HepG2 (cell line): ENCODE measurements around the gene ZNF653. TPM values are rescaled to one million over a fixed set of nuclear protein-coding genes. Genes with fewer than 3 reads are reported as not detected.

Experiments used
- ATAC-seq: fragments of 200-7000 bp; cut with Tn5 transposase; 3 replicates; pipeline ENCODE4 v1.9.1; 2020; ENCODE audit warnings: mild to moderate bottlenecking, moderate library complexity
- BruUV-seq: library from RNA; stranded (reverse); fragments of 400-500 nt; replicated peaks from 2 replicates; lab custom pipeline; 2021; lab: Mats Ljungman, UMichigan
- CTCF ChIA-PET: fragments of 300-600 bp; formaldehyde crosslinking; extraction: SDS; loops from one replicate; lab custom pipeline; 2021; ENCODE audit warnings: low total read pairs, inconsistent platforms, low intra/inter-chr PET ratio; lab: Yijun Ruan, JAX
- POLR2A ChIA-PET: fragments of 350-600 bp; sonication (Branson Sonifier 250); formaldehyde crosslinking; loops from one replicate; lab custom pipeline; 2020; ENCODE audit warnings: antibody characterized with exemption, inconsistent platforms; lab: Yijun Ruan, JAX
- DNase-seq: peaks from one replicate; pipeline ENCODE4 v3.0.0-alpha.2; 2015; ENCODE audit warnings: low spot score
- FAIRE-seq: peaks from 3 replicates; lab custom pipeline; 2011; peaks lifted over from hg19 to GRCh38; lab: Jason Lieb, UNC
- H2AFZ ChIP-seq: one replicate; pipeline ENCODE4 v1.6.1; 2011; ENCODE audit warnings: low read length, inconsistent platforms
- H3K27ac ChIP-seq: fragments of 300-600 bp; 3 replicates; pipeline ENCODE4 v1.8.0; 2011; ENCODE audit warnings: mixed run types, mild to moderate bottlenecking, mixed read lengths, low read length, inconsistent platforms; ENCODE audit not compliant: insufficient read depth; ENCODE audit errors: extremely low read length
- H3K27me3 ChIP-seq, 2 experiments: fragments of 200-600 bp in 1 of 2; 2 replicates in 1 of 2; 3 replicates in 1 of 2; pipeline versions ENCODE4 v1.6.0 to v1.8.0; 2011; ENCODE audit warnings: low read length in 2 of 2, mild to moderate bottlenecking in 2 of 2, moderate library complexity in 2 of 2, inconsistent platforms in 1 of 2; ENCODE audit not compliant: insufficient read depth in 2 of 2, control insufficient read depth in 1 of 2
- H3K36me3 ChIP-seq, 2 experiments: fragments of 200-600 bp in 1 of 2; replicated peaks in 1 of 2; 2 replicates in 1 of 2; 3 replicates in 1 of 2; pipeline versions ENCODE4 v1.5.1 to v1.8.0; 2011; ENCODE audit warnings: low read length in 2 of 2, inconsistent platforms in 1 of 2; ENCODE audit not compliant: insufficient read depth in 2 of 2, control insufficient read depth in 1 of 2
- H3K4me1 ChIP-seq: 2 replicates; pipeline ENCODE4 v1.5.1; 2012; ENCODE audit warnings: low read length, inconsistent platforms; ENCODE audit not compliant: insufficient read depth
- H3K4me2 ChIP-seq: 2 replicates; pipeline ENCODE4 v1.6.0; 2011; ENCODE audit warnings: low read depth, low read length, inconsistent platforms
- H3K4me3 ChIP-seq, 3 experiments: fragments of 200-600 bp in 1 of 3; sonication (generic), shearing (Covaris generic) in 1 of 3; replicated peaks in 1 of 3; 2 replicates each; pipeline ENCODE4 v1.5.1; 2011 to 2016; ENCODE audit warnings: low read length in 3 of 3, inconsistent platforms in 2 of 3, low read depth in 2 of 3, mild to moderate bottlenecking in 2 of 3, control low read depth in 1 of 3, mixed read lengths in 1 of 3; ENCODE audit not compliant: insufficient read depth in 1 of 3
- H3K79me2 ChIP-seq: one replicate; pipeline ENCODE4 v1.6.1; 2011; ENCODE audit warnings: low read length, inconsistent platforms; ENCODE audit not compliant: insufficient read depth
- H3K9ac ChIP-seq: 2 replicates; pipeline ENCODE4 v1.6.0; 2011; ENCODE audit warnings: mild to moderate bottlenecking, low read depth, low read length, inconsistent platforms; ENCODE audit not compliant: insufficient read depth
- H3K9me3 ChIP-seq: 2 replicates; pipeline ENCODE4 v1.5.1; 2012; ENCODE audit warnings: mild to moderate bottlenecking, low read length
- H4K20me1 ChIP-seq: 2 replicates; pipeline ENCODE4 v1.6.0; 2011; ENCODE audit warnings: inconsistent platforms, mild to moderate bottlenecking, low read length, moderate library complexity; ENCODE audit not compliant: insufficient read depth
- CBFB ChIP-seq: sonication (generic); formaldehyde crosslinking; IDR thresholded peaks from 2 replicates; pipeline ENCODE4 v1.4.0; 2020; ENCODE audit warnings: missing genetic modification reagents
- JARID2 ChIP-seq: sonication (generic); formaldehyde crosslinking; IDR thresholded peaks from 2 replicates; pipeline ENCODE4 v1.8.1; 2023; ENCODE audit warnings: missing genetic modification reagents, inconsistent platforms; ENCODE audit not compliant: insufficient replicate concordance
- NBN ChIP-seq: fragments of 450-650 bp; conservative IDR thresholded peaks from 2 replicates; pipeline ENCODE4 v1.6.1; 2017
- NR2F1 ChIP-seq, 2 experiments: fragments of 450-650 bp in 1 of 2; formaldehyde crosslinking in 1 of 2; IDR thresholded peaks; 2 replicates each; pipeline versions ENCODE4 v1.5.0 to v1.6.1; 2016 to 2020; ENCODE audit warnings: mild to moderate bottlenecking in 1 of 2, missing compliant biosample characterization in 1 of 2, missing genetic modification reagents in 1 of 2, moderate library complexity in 1 of 2
- NRL ChIP-seq: sonication (generic); formaldehyde crosslinking; IDR thresholded peaks from 2 replicates; pipeline ENCODE4 v1.5.0; 2020; ENCODE audit warnings: missing genetic modification reagents, mild to moderate bottlenecking, moderate library complexity, borderline replicate concordance
- RAD21 ChIP-seq: fragments of 450-650 bp; formaldehyde crosslinking; IDR thresholded peaks from 2 replicates; pipeline ENCODE4 v1.5.0; 2020; ENCODE audit warnings: mild to moderate bottlenecking
- RARA ChIP-seq: IDR thresholded peaks from 2 replicates; pipeline ENCODE4 v1.6.1; 2016; ENCODE audit warnings: missing genetic modification reagents, missing compliant biosample characterization
- SMAD9 ChIP-seq: sonication (generic); formaldehyde crosslinking; IDR thresholded peaks from 2 replicates; pipeline ENCODE4 v1.5.1; 2020; ENCODE audit warnings: mild to moderate bottlenecking, missing genetic modification reagents
- SMC3 ChIP-seq: IDR thresholded peaks from 2 replicates; pipeline ENCODE4 v1.6.1; 2011; ENCODE audit warnings: low read length, improper control_type of control experiment
- TEF ChIP-seq: sonication (generic); formaldehyde crosslinking; IDR thresholded peaks from 2 replicates; pipeline ENCODE4 v1.5.0; 2020; ENCODE audit warnings: missing genetic modification reagents
- ZNF224 ChIP-seq: sonication (generic); formaldehyde crosslinking; IDR thresholded peaks from 2 replicates; pipeline ENCODE4 v1.5.0; 2020; ENCODE audit warnings: mild to moderate bottlenecking, missing genetic modification reagents
- ZNF280B ChIP-seq: sonication (generic); formaldehyde crosslinking; IDR thresholded peaks from 2 replicates; pipeline ENCODE4 v1.5.0; 2020; ENCODE audit warnings: missing genetic modification reagents, mild to moderate bottlenecking, borderline replicate concordance
- ZNF546 ChIP-seq: sonication (generic); formaldehyde crosslinking; conservative IDR thresholded peaks from 2 replicates; pipeline ENCODE4 v1.8.1; 2023; ENCODE audit warnings: mild to moderate bottlenecking, missing genetic modification reagents
- ZNF549 ChIP-seq: sonication (generic); formaldehyde crosslinking; IDR thresholded peaks from 2 replicates; pipeline ENCODE4 v1.5.0; 2020; ENCODE audit warnings: missing genetic modification reagents
- ZNF761 ChIP-seq: sonication (generic); formaldehyde crosslinking; conservative IDR thresholded peaks from 2 replicates; pipeline ENCODE4 v1.4.0; 2020; ENCODE audit warnings: mild to moderate bottlenecking, missing genetic modification reagents
- ZNF770 ChIP-seq: sonication (generic); formaldehyde crosslinking; IDR thresholded peaks from 2 replicates; pipeline ENCODE4 v1.5.0; 2020; ENCODE audit warnings: mild to moderate bottlenecking, missing genetic modification reagents
- WGBS: methylation state at CpG from one replicate; pipeline ENCODE4 v1.1.6; 2017; ENCODE audit warnings: low lambda C conversion rate; 5-methylcytosine and 5-hydroxymethylcytosine counted together
- in situ Hi-C: cut with HindIII; loops from 2 replicates; pipeline ENCODE4 v1.10.0; 2017; ENCODE audit warnings: low pct_unique_long_range_greater_than_20kb; ENCODE audit not compliant: extremely low pct_ligation_motif_present
- intact Hi-C: fragments of 100-400 bp; cut with micrococcal nuclease; formaldehyde crosslinking; loops from one replicate; pipeline ENCODE4 v1.10.0; 2022; ENCODE audit not compliant: unreplicated experiment
- polyA plus RNA-seq, 8 experiments: library from polyadenylated mRNA; depleted of rRNA in 3 of 8; stranded (reverse) in 7 of 8; unstranded in 1 of 8; fragments of >200 nt; fragmentation: Illumina TruSeq in 4 of 8; extraction: Trizol in 4 of 8; gene quantifications; 2 replicates each; pipeline versions ENCODE4 v1.2.1 to v1.2.3, GENCODE V29; 2011 to 2016; ENCODE audit warnings: low read depth in 4 of 8, missing spikeins in 1 of 8, mixed read lengths in 1 of 8; ENCODE audit not compliant: insufficient read depth in 1 of 8
- total RNA-seq, 5 experiments: library from RNA; depleted of rRNA; stranded (reverse); fragments of >200 nt; fragmentation: Illumina TruSeq; extraction: Trizol; gene quantifications; 2 replicates each; pipeline ENCODE4 v1.2.3, GENCODE V29; 2016; ENCODE audit warnings: low read depth in 1 of 5

The ZNF653 gene
- total and polyA plus RNA-seq, 2 of the 13 experiments (the other 11 are each of a cell fraction or from before 2014, with no cell fraction given): 4.7 to 7.1 TPM

GRCh38 chr19:11434703-11435056 lies 71.0 kb downstream of the ZNF653 start:
- ChIA-PET CTCF (interaction anchor here (1.6 kb wide), 1 partner anchor 53 kb away, joined by 9 read pairs; no protein-coding TSS in a partner anchor), POLR2A (interaction anchor here (1.0 to 2.5 kb wide), 13 partner anchors 8 to 141 kb away, joined by 3 to 40 read pairs (median 7); partner anchors contain the start of genes CCDC159, EPOR, RGL3 and SWSAP1)
- Histone ChIP-seq H3K4me1 (peaks cover 20% of the 10 kb centered on the region), H3K27ac (peak overlapping the region; percentile 32), H3K27me3 (no peaks in the 10 kb centered on the region), H4K20me1 (no peaks in the 10 kb centered on the region), H3K9ac (peak overlapping the region; percentile 50; the same call in 1 of the 2 replicates), H3K36me3 (peaks cover 7 to 18% of the 10 kb centered on the region in 2 experiments), H3K4me3 (peak overlapping the region; percentile 45 to 88 (median 51)), H3K9me3 (no peaks in the 10 kb centered on the region), H2AFZ (no peak overlapping the region), H3K4me2 (peak overlapping the region; percentile 91), H3K79me2 (peaks cover 15% of the 10 kb centered on the region)
- 0% methylated on average over 9 of the region's 9 CpGs for WGBS
- no TSS peak for BruUV-seq
- ATAC-seq (peak; percentile 49), DNase-seq (no peak), FAIRE-seq (no peak)
- TF ChIP-seq ZNF224 (0 out of 2 replicates have a peak, but pooled peaks have one; percentile 2), NBN (no peak), ZNF280B (CRISPR knock-in tag) (peak; percentile 31; the same call in 1 of the 2 replicates), ZNF761 (no peak), SMC3 (no peak), NRL (CRISPR knock-in tag) (0 out of 2 replicates have a peak, but pooled peaks have one; percentile 6), NR2F1 (CRISPR knock-in tag; IDR thresholded peaks at IDR 0.05) (0 out of 4 replicates have a peak, but pooled peaks of 1 of the 2 experiments have one; percentile 45), ZNF546 (CRISPR knock-in tag) (0 out of 2 replicates have a peak, but pooled peaks have one; percentile 0), ZNF770 (CRISPR knock-in tag) (0 out of 2 replicates have a peak, but pooled peaks have one; percentile 2), JARID2 (peak; percentile 79), ZNF549 (no peak), RAD21 (0 out of 2 replicates have a peak, but pooled peaks have one; percentile 7), SMAD9 (CRISPR knock-in tag) (no peak), CBFB (CRISPR knock-in tag) (no peak), TEF (CRISPR knock-in tag) (no peak), RARA (CRISPR knock-in tag) (0 out of 2 replicates have a peak, but pooled peaks have one; percentile 10)
- in situ Hi-C loops (no loop called here), intact Hi-C loops (loop anchor here (1.0 kb wide), 1 partner anchor 53 kb away; no protein-coding TSS in a partner anchor)
